DOHH2 (cell line): ENCODE results near the gene HEPH.

Experiments used
- CTCF ChIP-seq: fragments of 200-600 bp; sonication (generic); IDR thresholded peaks from one replicate; pipeline ENCODE4 v1.5.1; 2014; ENCODE audit warnings: antibody characterized with exemption, mild to moderate bottlenecking, low read depth, low read length; ENCODE audit not compliant: poor library complexity, severe bottlenecking
- EZH2phosphoT487 ChIP-seq: fragments of 200-600 bp; sonication (generic); IDR thresholded peaks from 2 replicates; pipeline ENCODE4 v1.6.1; 2017; ENCODE audit warnings: borderline replicate concordance, mild to moderate bottlenecking, antibody characterized with exemption, low read length, moderate library complexity, mixed read lengths

- no peak for TF ChIP-seq CTCF
- no peak for TF ChIP-seq EZH2phosphoT487
Observed at GRCh38 chrX:66193821-66194220, 29.8 kb downstream of the HEPH start.
